Measurements from ENCODE around the gene IL1RN. TPM values are rescaled to one million over a fixed set of nuclear protein-coding genes. Genes with fewer than 3 reads are reported as not detected.

IL1RN gene
- total RNA-seq, 1 donor from 2014 or later, result not detected

DNA sequence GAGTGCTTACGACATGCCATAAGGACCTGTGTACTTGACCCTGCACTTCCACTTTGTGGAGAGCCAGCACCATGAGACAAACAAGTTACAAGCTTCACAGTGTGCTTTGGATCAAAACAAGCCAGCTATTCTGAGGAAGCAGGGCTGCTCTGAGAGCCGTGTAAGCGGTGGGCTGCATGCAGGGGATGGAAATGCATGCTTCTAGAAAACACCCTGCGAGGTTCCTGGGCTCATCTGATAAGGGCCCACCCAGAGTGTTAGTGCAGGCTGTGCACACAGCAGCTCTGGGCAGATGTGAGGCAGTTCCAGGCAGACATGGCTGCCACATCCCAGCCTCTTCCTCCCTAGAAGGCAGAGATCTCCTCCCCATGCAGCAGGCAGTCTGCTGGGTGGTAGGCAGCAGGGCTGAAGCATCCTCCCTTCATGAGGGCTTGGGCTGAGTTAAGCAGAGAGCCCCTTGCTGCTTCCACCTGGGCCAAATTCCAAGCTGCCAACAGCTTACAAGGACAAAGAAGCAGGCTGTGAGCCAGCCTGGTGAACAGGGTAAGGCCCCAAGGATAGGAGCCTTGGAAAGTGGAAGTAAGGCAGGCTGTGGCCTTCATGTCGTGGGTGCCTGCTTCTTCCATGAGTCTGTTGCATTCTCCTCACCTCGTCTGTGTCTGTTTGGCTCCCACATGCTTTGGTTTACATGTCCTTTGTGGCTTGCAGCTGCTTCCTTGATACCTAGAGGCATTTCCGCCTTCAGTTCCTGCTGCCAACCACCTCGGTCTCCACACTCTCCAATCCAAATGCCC lies 54.1 kb downstream of the IL1RN start:
- Histone ChIP-seq H2AFZ (ENCODE audit: low read depth, low read length) (no peak overlapping the region), H3K4me2 (ENCODE audit: low read length) (no peak overlapping the region), H3K36me3 (ENCODE audit: insufficient read depth, low read length) (no peaks in the 10 kb centered on the region), H3K9ac (ENCODE audit: low read length) (no peak overlapping the region), H4K20me1 (ENCODE audit: insufficient read depth, low read length) (no peaks in the 10 kb centered on the region), H3K27ac (ENCODE audit: low read depth, low read length) (no peak overlapping the region), H3K9me3 (ENCODE audit: insufficient read depth, low read depth, low read length) (no peaks in the 10 kb centered on the region), H3K4me3 (ENCODE audit: insufficient read depth, low read depth, low read length) (no peak overlapping the region), H3K27me3 (ENCODE audit: insufficient read depth, low read length) (no peaks in the 10 kb centered on the region), H3K4me1 (ENCODE audit: insufficient read depth, low read length) (no peaks in the 10 kb centered on the region), H3K79me2 (ENCODE audit: insufficient read depth, low read length) (no peaks in the 10 kb centered on the region)
- Mint-ChIP-seq H3K27me3 (ENCODE audit: low read depth, unreplicated experiment) (peaks cover 34% of the 10 kb centered on the region), H3K36me3 (ENCODE audit: low read depth, unreplicated experiment) (no peaks in the 10 kb centered on the region), H3K4me1 (ENCODE audit: low read depth, unreplicated experiment) (peaks cover 7% of the 10 kb centered on the region), H3K4me3 (ENCODE audit: unreplicated experiment) (no peak overlapping the region), H3K9me3 (ENCODE audit: unreplicated experiment) (no peaks in the 10 kb centered on the region), H3K27ac (ENCODE audit: unreplicated experiment) (no peak overlapping the region)
- DNase-seq (ENCODE audit: low read depth), result no peak
- no peak for FAIRE-seq
- TF ChIP-seq EZH2 (IDR thresholded peaks at IDR 0.05; ENCODE audit: insufficient read depth, low read length), result no peak
- TF ChIP-seq, protein P1, sequence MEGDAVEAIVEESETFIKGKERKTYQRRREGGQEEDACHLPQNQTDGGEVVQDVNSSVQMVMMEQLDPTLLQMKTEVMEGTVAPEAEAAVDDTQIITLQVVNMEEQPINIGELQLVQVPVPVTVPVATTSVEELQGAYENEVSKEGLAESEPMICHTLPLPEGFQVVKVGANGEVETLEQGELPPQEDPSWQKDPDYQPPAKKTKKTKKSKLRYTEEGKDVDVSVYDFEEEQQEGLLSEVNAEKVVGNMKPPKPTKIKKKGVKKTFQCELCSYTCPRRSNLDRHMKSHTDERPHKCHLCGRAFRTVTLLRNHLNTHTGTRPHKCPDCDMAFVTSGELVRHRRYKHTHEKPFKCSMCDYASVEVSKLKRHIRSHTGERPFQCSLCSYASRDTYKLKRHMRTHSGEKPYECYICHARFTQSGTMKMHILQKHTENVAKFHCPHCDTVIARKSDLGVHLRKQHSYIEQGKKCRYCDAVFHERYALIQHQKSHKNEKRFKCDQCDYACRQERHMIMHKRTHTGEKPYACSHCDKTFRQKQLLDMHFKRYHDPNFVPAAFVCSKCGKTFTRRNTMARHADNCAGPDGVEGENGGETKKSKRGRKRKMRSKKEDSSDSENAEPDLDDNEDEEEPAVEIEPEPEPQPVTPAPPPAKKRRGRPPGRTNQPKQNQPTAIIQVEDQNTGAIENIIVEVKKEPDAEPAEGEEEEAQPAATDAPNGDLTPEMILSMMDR (IDR thresholded peaks at IDR 0.05; ENCODE audit: insufficient read depth, low read depth, low read length), result no peak

DNA sequence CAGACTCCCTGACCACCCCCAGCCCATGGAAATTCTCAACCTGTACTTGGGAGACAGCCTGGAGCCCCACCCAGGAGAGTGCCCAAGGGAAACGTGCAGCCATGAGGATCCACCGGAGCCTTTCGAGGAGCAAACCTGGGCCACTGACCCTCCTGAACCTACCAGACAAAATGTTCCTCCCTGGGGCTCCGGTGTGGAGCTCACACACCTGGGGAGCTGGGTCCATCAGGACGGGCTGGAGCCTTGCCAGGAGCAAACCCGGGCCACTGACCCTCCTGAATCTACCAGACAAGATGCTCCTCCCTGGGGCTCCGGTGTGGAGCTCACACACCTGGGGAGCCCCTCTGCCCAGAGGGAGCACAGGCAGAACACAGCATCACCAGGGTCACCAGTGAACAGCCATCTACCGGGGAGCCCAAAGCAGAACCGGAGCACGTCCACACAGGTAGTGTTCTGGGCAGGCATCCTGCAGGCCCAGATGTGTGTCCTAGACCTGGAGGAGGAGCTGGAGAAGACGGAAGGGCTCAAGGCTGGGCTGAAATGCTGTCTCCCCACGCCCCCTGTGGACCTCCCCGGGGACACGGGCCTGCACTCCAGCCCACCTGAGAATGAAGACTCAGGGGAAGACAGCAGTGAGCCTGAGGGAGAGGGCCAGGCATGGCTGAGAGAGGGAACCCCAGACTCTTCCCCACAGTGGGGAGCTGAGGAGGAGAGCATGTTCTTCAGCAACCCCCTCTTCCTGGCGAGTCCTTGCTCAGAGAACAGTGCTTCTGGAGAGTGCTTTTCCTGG lies 55.3 kb downstream of the IL1RN start:
- Histone ChIP-seq H3K36me3 (ENCODE audit: insufficient read depth, low read length) (no peaks in the 10 kb centered on the region), H3K9me3 (ENCODE audit: insufficient read depth, low read depth, low read length) (no peaks in the 10 kb centered on the region), H3K4me3 (ENCODE audit: insufficient read depth, low read depth, low read length) (no peak overlapping the region), H3K27ac (ENCODE audit: low read depth, low read length) (no peak overlapping the region), H3K4me1 (ENCODE audit: insufficient read depth, low read length) (no peaks in the 10 kb centered on the region), H4K20me1 (ENCODE audit: insufficient read depth, low read length) (no peaks in the 10 kb centered on the region), H3K79me2 (ENCODE audit: insufficient read depth, low read length) (no peaks in the 10 kb centered on the region), H2AFZ (ENCODE audit: low read depth, low read length) (no peak overlapping the region), H3K9ac (ENCODE audit: low read length) (no peak overlapping the region), H3K27me3 (ENCODE audit: insufficient read depth, low read length) (no peaks in the 10 kb centered on the region), H3K4me2 (ENCODE audit: low read length) (no peak overlapping the region)
- no peaks in the 10 kb centered on the region for H3K36me3 Mint-ChIP-seq (ENCODE audit: low read depth, unreplicated experiment)
- peaks cover 31% of the 10 kb centered on the region for H3K27me3 Mint-ChIP-seq (ENCODE audit: low read depth, unreplicated experiment)
- peaks cover 7% of the 10 kb centered on the region for H3K4me1 Mint-ChIP-seq (ENCODE audit: low read depth, unreplicated experiment)
- H3K27ac Mint-ChIP-seq (ENCODE audit: unreplicated experiment), result no peak overlapping the region
- no peak for DNase-seq (ENCODE audit: low read depth)
- no peak overlapping the region for H3K4me3 Mint-ChIP-seq (ENCODE audit: unreplicated experiment)
- H3K9me3 Mint-ChIP-seq (ENCODE audit: unreplicated experiment), result no peaks in the 10 kb centered on the region
- TF ChIP-seq, protein P1 (IDR thresholded peaks at IDR 0.05; ENCODE audit: insufficient read depth, low read depth, low read length), result no peak
- FAIRE-seq, result no peak
